Upper lobe of left lung (tissue), 4 donors: Measurements from ENCODE around the gene CHSY1.

Experiments used
- CTCF ChIP-seq, 6 experiments: fragments of 450-650 bp in 4 of 6; fragments of 200-600 bp in 2 of 6; sonication (generic) in 2 of 6; IDR thresholded peaks; one replicate each; pipeline ENCODE4 v1.5.1; 2016 to 2019; ENCODE audit warnings: antibody characterized with exemption in 6 of 6
- POLR2A ChIP-seq, 4 donors: fragments of 450-650 bp; IDR thresholded peaks; one replicate each; pipeline ENCODE4 v1.5.1; 2016 to 2017; ENCODE audit warnings: antibody characterized with exemption in 4 of 4, mild to moderate bottlenecking in 2 of 4
- POLR2AphosphoS5 ChIP-seq, 2 donors: sonication (generic); formaldehyde crosslinking; IDR thresholded peaks; one replicate each; pipeline ENCODE4 v1.5.1; 2017; ENCODE audit warnings: antibody characterized with exemption in 2 of 2

- TF ChIP-seq POLR2A (IDR thresholded peaks at IDR 0.05) (no peak), POLR2AphosphoS5 (IDR thresholded peaks at IDR 0.05) (no peak), CTCF (IDR thresholded peaks at IDR 0.05) (peak; percentile 68 to 88 (median 82))
Observed at GRCh38 chr15:101258238-101259144, 6.6 kb upstream of the CHSY1 start.
